ENCODE measurements around the gene IFIT3. TPM values are rescaled to one million over a fixed set of nuclear protein-coding genes. Genes with fewer than 3 reads are reported as not detected.

The IFIT3 gene
- total RNA-seq, 1 experiment from 2014 or later: 1.5 TPM

GRCh38 chr10:89341649-89342048 lies 13.9 kb downstream of the IFIT3 start:
- Mint-ChIP-seq H3K4me1 (ENCODE audit: low read depth, unreplicated experiment) (peaks cover 19% of the 10 kb centered on the region), H3K9me3 (ENCODE audit: unreplicated experiment) (no peaks in the 10 kb centered on the region), H3K36me3 (ENCODE audit: insufficient read depth, unreplicated experiment) (no peaks in the 10 kb centered on the region), H3K27ac (ENCODE audit: unreplicated experiment) (no peak overlapping the region), H3K27me3 (ENCODE audit: insufficient read depth, unreplicated experiment) (no peaks in the 10 kb centered on the region), H3K4me3 (ENCODE audit: unreplicated experiment) (no peak overlapping the region)
- H3K36me3 ChIP-seq (ENCODE audit: control insufficient read depth, insufficient read depth, low read length): no peaks in the 10 kb centered on the region
- ChIA-PET POLR2A (no interaction called here), CTCF (no interaction called here)
- TF ChIP-seq, protein P1, sequence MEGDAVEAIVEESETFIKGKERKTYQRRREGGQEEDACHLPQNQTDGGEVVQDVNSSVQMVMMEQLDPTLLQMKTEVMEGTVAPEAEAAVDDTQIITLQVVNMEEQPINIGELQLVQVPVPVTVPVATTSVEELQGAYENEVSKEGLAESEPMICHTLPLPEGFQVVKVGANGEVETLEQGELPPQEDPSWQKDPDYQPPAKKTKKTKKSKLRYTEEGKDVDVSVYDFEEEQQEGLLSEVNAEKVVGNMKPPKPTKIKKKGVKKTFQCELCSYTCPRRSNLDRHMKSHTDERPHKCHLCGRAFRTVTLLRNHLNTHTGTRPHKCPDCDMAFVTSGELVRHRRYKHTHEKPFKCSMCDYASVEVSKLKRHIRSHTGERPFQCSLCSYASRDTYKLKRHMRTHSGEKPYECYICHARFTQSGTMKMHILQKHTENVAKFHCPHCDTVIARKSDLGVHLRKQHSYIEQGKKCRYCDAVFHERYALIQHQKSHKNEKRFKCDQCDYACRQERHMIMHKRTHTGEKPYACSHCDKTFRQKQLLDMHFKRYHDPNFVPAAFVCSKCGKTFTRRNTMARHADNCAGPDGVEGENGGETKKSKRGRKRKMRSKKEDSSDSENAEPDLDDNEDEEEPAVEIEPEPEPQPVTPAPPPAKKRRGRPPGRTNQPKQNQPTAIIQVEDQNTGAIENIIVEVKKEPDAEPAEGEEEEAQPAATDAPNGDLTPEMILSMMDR (IDR thresholded peaks at IDR 0.05; ENCODE audit: insufficient read depth in 1 of 2, low read depth in 1 of 2, low read length in 1 of 2, severe bottlenecking in 1 of 2, unreplicated experiment in 1 of 2): no peak
- H3K27me3 ChIP-seq (replicated peaks; ENCODE audit: control insufficient read depth, insufficient read depth, low read length): no peaks in the 10 kb centered on the region
- no TSS peak for BruUV-seq (replicated peaks)
- no peak for DNase-seq
- intact Hi-C loops (cut with micrococcal nuclease; ENCODE audit: unreplicated experiment): no loop called here
- no peak overlapping the region for H3K4me3 ChIP-seq (ENCODE audit: low read depth, low read length)
- H3K4me1 ChIP-seq: peaks cover 8% of the 10 kb centered on the region
- H3K9me3 ChIP-seq: no peaks in the 10 kb centered on the region

DNA sequence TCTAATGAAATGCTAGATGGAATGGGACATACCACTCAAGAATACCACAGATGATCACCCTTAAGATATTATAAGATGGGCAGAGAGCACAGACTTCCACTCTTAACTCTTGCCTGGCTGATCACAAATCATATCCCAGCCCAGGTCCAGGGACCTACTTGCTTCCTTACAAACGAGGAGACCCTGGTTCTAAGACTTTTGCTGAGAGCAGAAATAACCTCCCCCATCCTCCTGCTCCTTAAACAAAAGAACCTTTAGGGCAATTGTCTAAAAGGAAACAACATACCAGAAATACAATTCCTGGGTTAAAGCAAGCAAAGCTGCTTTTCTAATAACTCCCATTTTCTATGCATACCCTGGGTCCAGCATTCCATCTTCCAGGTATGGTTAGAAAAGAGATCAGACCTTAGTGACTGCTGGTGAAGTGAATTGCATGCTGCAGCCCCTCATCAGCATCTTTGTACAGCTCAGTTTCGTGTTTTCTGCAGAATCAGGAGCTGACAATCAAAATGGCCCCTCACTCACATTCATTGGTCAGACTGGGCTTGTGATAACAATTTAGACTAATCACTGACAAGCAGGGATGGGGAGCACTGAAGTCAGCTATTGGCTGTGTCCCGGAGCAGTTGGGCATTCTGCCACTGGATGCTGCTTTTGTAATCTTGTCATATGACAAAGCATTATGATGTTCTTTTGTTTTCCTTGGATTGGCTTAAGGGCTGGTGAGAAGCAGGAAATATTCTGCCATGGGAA lies 14.6 kb downstream of the IFIT3 start:
- Histone ChIP-seq H3K36me3 (ENCODE audit: control insufficient read depth, insufficient read depth, low read length) (no peaks in the 10 kb centered on the region), H3K27me3 (replicated peaks; ENCODE audit: control insufficient read depth, insufficient read depth, low read length) (no peaks in the 10 kb centered on the region), H3K4me1 (peaks cover 11% of the 10 kb centered on the region), H3K4me3 (ENCODE audit: low read depth, low read length) (no peak overlapping the region), H3K9me3 (no peaks in the 10 kb centered on the region)
- Mint-ChIP-seq H3K9me3 (ENCODE audit: unreplicated experiment) (no peaks in the 10 kb centered on the region), H3K36me3 (ENCODE audit: insufficient read depth, unreplicated experiment) (no peaks in the 10 kb centered on the region), H3K4me1 (ENCODE audit: low read depth, unreplicated experiment) (peaks cover 20% of the 10 kb centered on the region), H3K27me3 (ENCODE audit: insufficient read depth, unreplicated experiment) (no peaks in the 10 kb centered on the region), H3K4me3 (ENCODE audit: unreplicated experiment) (no peak overlapping the region), H3K27ac (ENCODE audit: unreplicated experiment) (no peak overlapping the region)
- POLR2A ChIA-PET: no interaction called here
- TF ChIP-seq, protein P1 (IDR thresholded peaks at IDR 0.05; ENCODE audit: insufficient read depth in 1 of 2, low read depth in 1 of 2, low read length in 1 of 2, severe bottlenecking in 1 of 2, unreplicated experiment in 1 of 2): no peak
- intact Hi-C loops (cut with micrococcal nuclease; ENCODE audit: unreplicated experiment): no loop called here
- DNase-seq: no peak
- CTCF ChIA-PET: no interaction called here
- no TSS peak for BruUV-seq (replicated peaks)

- intact Hi-C loops (cut with micrococcal nuclease; ENCODE audit: unreplicated experiment): no loop called here
- Histone ChIP-seq H3K4me3 (ENCODE audit: low read depth, low read length) (no peak overlapping the region), H3K9me3 (no peaks in the 10 kb centered on the region), H3K27me3 (replicated peaks; ENCODE audit: control insufficient read depth, insufficient read depth, low read length) (no peaks in the 10 kb centered on the region), H3K4me1 (peaks cover 19% of the 10 kb centered on the region), H3K36me3 (ENCODE audit: control insufficient read depth, insufficient read depth, low read length) (no peaks in the 10 kb centered on the region)
- POLR2A ChIA-PET: no interaction called here
- DNase-seq: no peak
- TF ChIP-seq, protein P1 (IDR thresholded peaks at IDR 0.05; ENCODE audit: insufficient read depth in 1 of 2, low read depth in 1 of 2, low read length in 1 of 2, severe bottlenecking in 1 of 2, unreplicated experiment in 1 of 2): no peak
- H3K4me1 Mint-ChIP-seq (ENCODE audit: low read depth, unreplicated experiment): peaks cover 20% of the 10 kb centered on the region
- H3K27ac Mint-ChIP-seq (ENCODE audit: unreplicated experiment): no peak overlapping the region
- no TSS peak for BruUV-seq (replicated peaks)
- no peak overlapping the region for H3K4me3 Mint-ChIP-seq (ENCODE audit: unreplicated experiment)
- H3K9me3 Mint-ChIP-seq (ENCODE audit: unreplicated experiment): no peaks in the 10 kb centered on the region
- CTCF ChIA-PET: no interaction called here
- H3K27me3 Mint-ChIP-seq (ENCODE audit: insufficient read depth, unreplicated experiment): no peaks in the 10 kb centered on the region
- H3K36me3 Mint-ChIP-seq (ENCODE audit: insufficient read depth, unreplicated experiment): no peaks in the 10 kb centered on the region
Measured at GRCh38 chr10:89343089-89343767, 15.4 kb downstream of the IFIT3 start.
